Brain microvascular endothelial cell (primary cell): ENCODE measurements around the gene TSPYL2.
A peak's percentile ranks its signal among the peaks of the same experiment; 100 is the strongest.

Source experiments
- DNase-seq: peaks from one replicate; pipeline ENCODE4 v3.0.0-alpha.2; 2020
- H3K27ac ChIP-seq: fragments of 250-450 bp; sonication (Bioruptor Pico); 2 replicates; pipeline ENCODE4 v1.5.1; 2020; ENCODE audit warnings: mild to moderate bottlenecking, moderate library complexity
- H3K27me3 ChIP-seq: fragments of 250-450 bp; sonication (Bioruptor Pico); replicated peaks from 2 replicates; pipeline ENCODE4 v1.5.1; 2020; ENCODE audit warnings: mild to moderate bottlenecking
- H3K36me3 ChIP-seq: fragments of 250-450 bp; sonication (Bioruptor Pico); replicated peaks from 2 replicates; pipeline ENCODE4 v1.5.1; 2020; ENCODE audit warnings: mild to moderate bottlenecking
- H3K4me3 ChIP-seq: 2 replicates; pipeline ENCODE4 v1.5.1; 2011; ENCODE audit warnings: low read depth, mild to moderate bottlenecking, control low read depth, low read length, moderate library complexity
- in situ Hi-C: cut with HindIII; loops from 2 replicates; pipeline ENCODE4 v1.10.0; 2017; ENCODE audit warnings: low sequenced_read_pairs, low pct_ligation_motif_present
- TF ChIP-seq, protein P1 (sequence below): IDR thresholded peaks from 2 replicates; pipeline ENCODE4 v1.5.1; 2011; ENCODE audit warnings: low read depth, mild to moderate bottlenecking, moderate library complexity, low read length, control low read depth, inconsistent platforms; ENCODE audit errors: missing control alignments

TSPYL2 gene

GRCh38 chrX:53093177-53093655, 11.0 kb downstream of the TSPYL2 start:
- H3K27ac ChIP-seq = peak overlapping the region; percentile 75
- peak; percentile 73 for DNase-seq
- H3K36me3 ChIP-seq = no peaks in the 10 kb centered on the region
- TF ChIP-seq, protein P1, sequence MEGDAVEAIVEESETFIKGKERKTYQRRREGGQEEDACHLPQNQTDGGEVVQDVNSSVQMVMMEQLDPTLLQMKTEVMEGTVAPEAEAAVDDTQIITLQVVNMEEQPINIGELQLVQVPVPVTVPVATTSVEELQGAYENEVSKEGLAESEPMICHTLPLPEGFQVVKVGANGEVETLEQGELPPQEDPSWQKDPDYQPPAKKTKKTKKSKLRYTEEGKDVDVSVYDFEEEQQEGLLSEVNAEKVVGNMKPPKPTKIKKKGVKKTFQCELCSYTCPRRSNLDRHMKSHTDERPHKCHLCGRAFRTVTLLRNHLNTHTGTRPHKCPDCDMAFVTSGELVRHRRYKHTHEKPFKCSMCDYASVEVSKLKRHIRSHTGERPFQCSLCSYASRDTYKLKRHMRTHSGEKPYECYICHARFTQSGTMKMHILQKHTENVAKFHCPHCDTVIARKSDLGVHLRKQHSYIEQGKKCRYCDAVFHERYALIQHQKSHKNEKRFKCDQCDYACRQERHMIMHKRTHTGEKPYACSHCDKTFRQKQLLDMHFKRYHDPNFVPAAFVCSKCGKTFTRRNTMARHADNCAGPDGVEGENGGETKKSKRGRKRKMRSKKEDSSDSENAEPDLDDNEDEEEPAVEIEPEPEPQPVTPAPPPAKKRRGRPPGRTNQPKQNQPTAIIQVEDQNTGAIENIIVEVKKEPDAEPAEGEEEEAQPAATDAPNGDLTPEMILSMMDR = peak; percentile 67
- peak overlapping the region; percentile 50 for H3K4me3 ChIP-seq
- no peaks in the 10 kb centered on the region for H3K27me3 ChIP-seq
- in situ Hi-C loops = no loop called here

GRCh38 chrX:53093748-53094581, 11.8 kb downstream of the TSPYL2 start, which contains the start of gene KANTR:
Gene KANTR, plus strand, starts transcription at chrX:53094142. Its CDS starts 30,131 bp downstream, at chrX:53124273.
- TF ChIP-seq, protein P1 = peak; percentile 11
- H3K4me3 ChIP-seq = peak within 1 kb of the TSS; percentile 78
- in situ Hi-C loops = no loop called here

GRCh38 chrX:53094582-53094905, 12.4 kb downstream of the TSPYL2 start:
- in situ Hi-C loops = no loop called here
- TF ChIP-seq, protein P1 = no peak
- no peaks in the 10 kb centered on the region for H3K36me3 ChIP-seq
- peak overlapping the region; percentile 78 for H3K4me3 ChIP-seq
- H3K27me3 ChIP-seq = no peaks in the 10 kb centered on the region
- peak overlapping the region; percentile 54 for H3K27ac ChIP-seq
- DNase-seq = no peak

More at GRCh38 chrX:53093748-53094581, 11.8 kb downstream of the TSPYL2 start, which contains the start of gene KANTR:
- Histone ChIP-seq H3K27me3 (no peaks in the 10 kb centered on the region), H3K36me3 (no peaks in the 10 kb centered on the region), H3K27ac (peak within 1 kb of the TSS; percentile 75)
- DNase-seq = peak; percentile 92

DNA sequence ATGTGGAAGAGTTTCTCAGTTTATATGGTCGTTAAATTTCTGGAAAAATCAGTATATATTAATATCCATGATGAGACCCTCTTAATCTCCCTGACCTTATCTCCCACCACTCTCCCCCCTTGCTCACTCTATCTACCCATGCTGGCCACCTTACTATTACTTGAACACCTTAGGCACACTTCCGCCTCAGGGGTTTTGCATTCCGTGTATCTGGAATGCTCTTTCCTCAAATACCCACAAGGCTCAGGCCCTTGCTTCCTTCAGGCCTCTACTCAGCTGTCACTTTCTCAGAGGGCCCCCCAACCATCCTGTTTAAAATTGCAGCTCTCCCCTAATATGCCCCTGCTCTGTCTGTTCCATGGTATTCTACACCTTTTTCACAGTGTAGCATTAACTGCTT, 13.6 kb downstream of the TSPYL2 start:
- H3K4me3 ChIP-seq = no peak overlapping the region
- H3K27me3 ChIP-seq = no peaks in the 10 kb centered on the region
- TF ChIP-seq, protein P1 = no peak
- in situ Hi-C loops = no loop called here
- no peak overlapping the region for H3K27ac ChIP-seq
- DNase-seq = no peak
- no peaks in the 10 kb centered on the region for H3K36me3 ChIP-seq

DNA sequence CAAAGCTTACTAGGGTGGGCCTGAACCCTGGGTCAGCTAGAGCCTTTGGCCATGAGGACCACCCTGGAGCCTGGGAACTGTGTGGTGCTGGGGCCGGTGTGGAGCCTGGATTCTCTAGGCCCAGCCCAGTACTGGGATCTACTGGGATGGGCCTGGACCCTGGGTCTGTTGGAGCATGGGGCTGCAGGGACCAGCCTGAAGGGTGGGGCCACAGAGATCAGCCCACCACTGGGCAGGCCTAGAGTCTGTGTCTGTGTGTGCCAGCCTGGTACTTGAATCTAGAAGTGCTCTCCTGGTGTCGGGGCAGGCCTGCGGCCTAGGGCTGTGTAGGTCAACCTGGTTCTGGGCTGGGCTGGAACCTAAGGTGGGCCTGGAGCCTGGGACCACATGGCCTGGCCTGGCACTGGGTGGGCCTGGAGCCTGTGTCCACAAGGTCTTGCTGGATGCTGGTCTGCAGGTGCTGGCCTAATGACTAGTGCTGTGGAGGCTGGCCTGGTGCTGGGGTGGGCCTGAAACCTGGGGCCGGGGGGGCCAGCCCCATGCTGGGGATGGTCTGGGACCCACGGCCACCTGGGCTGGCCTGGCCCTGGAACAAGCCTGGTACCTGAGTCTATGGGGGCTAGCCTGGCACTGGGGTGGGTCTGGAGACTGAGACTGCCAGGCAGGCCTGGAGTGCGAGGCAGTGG, 32.8 kb downstream of the TSPYL2 start:
- no peaks in the 10 kb centered on the region for H3K36me3 ChIP-seq
- TF ChIP-seq, protein P1 = no peak
- H3K4me3 ChIP-seq = no peak overlapping the region
- H3K27ac ChIP-seq = no peak overlapping the region
- no peaks in the 10 kb centered on the region for H3K27me3 ChIP-seq
- in situ Hi-C loops = no loop called here
- no peak for DNase-seq
